Mucosa of descending colon (tissue), 3 donors: Measurements from ENCODE around the gene AVPR2. TPM values are rescaled to one million over a fixed set of nuclear protein-coding genes. Genes with fewer than 3 reads are reported as not detected.

Source experiments
- ATAC-seq: fragments of 200-7000 bp; cut with Tn5 transposase; one replicate; pipeline ENCODE4 v1.9.1; 2020; ENCODE audit warnings: mild to moderate bottlenecking, moderate library complexity
- DNase-seq, 3 donors: peaks; one replicate each; pipeline ENCODE4 v3.0.0-alpha.2; 2020
- H3K36me3 ChIP-seq: fragments of 200-600 bp; one replicate; pipeline ENCODE4 v1.8.0; 2021; ENCODE audit warnings: low read depth, mild to moderate bottlenecking
- H3K4me1 ChIP-seq: fragments of 200-600 bp; one replicate; pipeline ENCODE4 v1.8.0; 2021; ENCODE audit warnings: low read depth, mild to moderate bottlenecking
- H3K4me3 ChIP-seq: fragments of 200-600 bp; one replicate; pipeline ENCODE4 v1.8.0; 2021; ENCODE audit warnings: mild to moderate bottlenecking
- H3K9me3 ChIP-seq: fragments of 200-600 bp; one replicate; pipeline ENCODE4 v1.8.0; 2021; ENCODE audit warnings: mild to moderate bottlenecking
- CTCF ChIP-seq: fragments of 200-600 bp; IDR thresholded peaks from one replicate; pipeline ENCODE4 v1.8.0; 2022; ENCODE audit warnings: antibody characterized with exemption, mild to moderate bottlenecking
- intact Hi-C, 2 donors: fragments of 100-400 bp; cut with DNase I in 1 of 2; cut with micrococcal nuclease in 1 of 2; formaldehyde crosslinking; loops; one replicate each; pipeline versions ENCODE4 v1.11.0 to v1.11.1; 2022; cut with DNase I, micrococcal nuclease
- total RNA-seq, 3 donors: library from RNA; stranded (reverse); fragmentation: NEBNext Ultra II Directional in 2 of 3; extraction: Animal tissue kit (Norgen Biotek cat#: 25700) in 2 of 3; gene quantifications; one replicate each; pipeline versions ENCODE4 v1.2.1 to v1.2.4, GENCODE V29; 2021 to 2023
- donor health status: DM: no; HTN: no; CAD: no; lungs with moderate emphysema.
- donor health status: DM: no; HTN: no; CAD: no.
- donor health status: DM: no; HTN: yes; CAD: no.

The AVPR2 gene
- total RNA-seq, 3 donors from 2014 or later, result 0.43 to 0.78 (median 0.54) TPM

- H3K4me1 ChIP-seq, result peaks cover 10% of the 10 kb centered on the region
- H3K4me3 ChIP-seq, result peak within 1 kb of the TSS; percentile 6
- intact Hi-C loops, result no loop called here
- peak in 2 of 3 donors; percentile 62 to 75 for DNase-seq
- no peaks in the 10 kb centered on the region for H3K9me3 ChIP-seq
- no peaks in the 10 kb centered on the region for H3K36me3 ChIP-seq
- no peak for TF ChIP-seq CTCF
- ATAC-seq, result peak; percentile 9
Observed at GRCh38 chrX:153925739-153926551, 21.5 kb downstream of the AVPR2 start, which contains the start of gene ARHGAP4. Gene ARHGAP4 (minus strand): TSS chrX:153926264. CDS start chrX:153926202, 62 bp downstream.

DNA sequence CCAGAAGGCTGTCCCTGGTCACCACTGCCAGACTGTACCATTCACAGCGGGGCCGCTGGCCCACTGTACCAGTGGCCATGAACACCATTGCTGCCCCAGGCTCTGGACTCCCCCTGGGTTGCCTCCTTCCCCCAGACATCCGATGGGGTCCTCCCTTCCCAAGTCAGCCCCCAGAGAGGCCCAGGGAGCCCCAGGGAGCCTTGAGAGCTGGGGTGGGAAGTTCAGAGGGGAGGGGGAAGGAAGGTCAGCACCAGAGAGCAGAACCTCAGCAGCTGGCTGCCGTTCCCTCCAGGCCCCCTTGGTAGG, 22.0 kb downstream of the AVPR2 start:
- intact Hi-C loops, result no loop called here
- H3K4me1 ChIP-seq, result peaks cover 10% of the 10 kb centered on the region
- no peaks in the 10 kb centered on the region for H3K36me3 ChIP-seq
- H3K4me3 ChIP-seq, result peak overlapping the region; percentile 6
- no peak for TF ChIP-seq CTCF
- DNase-seq (peak in 1 of 3 donors; percentile 68), ATAC-seq (no peak)
- no peaks in the 10 kb centered on the region for H3K9me3 ChIP-seq

- DNase-seq, result peak; percentile 66 to 87 (median 71)
- peak; percentile 50 for ATAC-seq
- no peaks in the 10 kb centered on the region for H3K9me3 ChIP-seq
- H3K36me3 ChIP-seq, result no peaks in the 10 kb centered on the region
- H3K4me1 ChIP-seq, result peaks cover 10% of the 10 kb centered on the region
- intact Hi-C loops, result no loop called here
- no peak for TF ChIP-seq CTCF
- peak overlapping the region; percentile 19 for H3K4me3 ChIP-seq
Observed at GRCh38 chrX:153926858-153927671, 22.6 kb downstream of the AVPR2 start.

DNA sequence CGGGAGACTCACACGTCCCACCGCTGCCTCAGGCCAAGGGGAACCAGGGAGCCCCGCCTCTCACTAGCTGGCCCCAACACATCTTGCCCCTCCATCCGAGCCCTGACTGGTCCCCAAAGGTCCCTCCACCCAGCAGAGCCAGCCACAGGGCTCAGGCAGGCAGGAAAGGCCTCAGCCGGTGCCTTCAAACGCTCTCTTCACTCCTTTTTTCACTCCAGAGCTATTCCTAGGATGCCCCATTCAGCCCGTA, 23.1 kb downstream of the AVPR2 start:
- Histone ChIP-seq H3K4me1 (peaks cover 10% of the 10 kb centered on the region), H3K9me3 (no peaks in the 10 kb centered on the region), H3K4me3 (peak overlapping the region; percentile 19), H3K36me3 (no peaks in the 10 kb centered on the region)
- no peak for TF ChIP-seq CTCF
- DNase-seq, result no peak
- intact Hi-C loops, result no loop called here
- no peak for ATAC-seq

GRCh38 chrX:153927922-153928760, 23.7 kb downstream of the AVPR2 start:
- Histone ChIP-seq H3K36me3 (no peaks in the 10 kb centered on the region), H3K9me3 (no peaks in the 10 kb centered on the region), H3K4me1 (peaks cover 10% of the 10 kb centered on the region), H3K4me3 (peak overlapping the region; percentile 19)
- peak; percentile 92 to 99 (median 95) for DNase-seq
- TF ChIP-seq CTCF, result no peak
- intact Hi-C loops, result no loop called here
- peak; percentile 86 for ATAC-seq
